CD8-positive, alpha-beta memory T cell (primary cell): ENCODE measurements around the gene PXK. TPM values are rescaled to one million over a fixed set of nuclear protein-coding genes. Genes with fewer than 3 reads are reported as not detected.
A peak's percentile ranks its signal among the peaks of the same experiment; 100 is the strongest.

ENCODE experiments used
- CTCF ChIA-PET: fragments of 350-600 bp; sonication (Branson Sonifier 250); formaldehyde crosslinking; loops from one replicate; lab custom pipeline; 2021; ENCODE audit warnings: antibody characterized with exemption; lab: Charles Lee
- POLR2A ChIA-PET: fragments of 350-600 bp; sonication (Branson Sonifier 250); formaldehyde crosslinking; loops from one replicate; lab custom pipeline; 2021; ENCODE audit warnings: antibody characterized with exemption; lab: Charles Lee
- DNase-seq, 5 donors: peaks; one replicate each; pipeline versions ENCODE4 v3.0.0 to v3.0.0-alpha.2; 2020 to 2022; ENCODE audit warnings: mixed read lengths in 1 of 5
- H3K27ac ChIP-seq: one replicate; pipeline ENCODE4 v1.7.0; 2013; ENCODE audit warnings: low read depth, mild to moderate bottlenecking, low read length, moderate library complexity
- H3K27me3 ChIP-seq: 2 replicates; pipeline ENCODE4 v1.7.0; 2013; ENCODE audit warnings: low read length, mild to moderate bottlenecking; ENCODE audit not compliant: insufficient read depth, poor library complexity, severe bottlenecking
- H3K36me3 ChIP-seq: 2 replicates; pipeline ENCODE4 v1.7.0; 2013; ENCODE audit warnings: mild to moderate bottlenecking, low read length, moderate library complexity; ENCODE audit not compliant: insufficient read depth
- H3K4me1 ChIP-seq: 2 replicates; pipeline ENCODE4 v1.7.0; 2013; ENCODE audit warnings: mild to moderate bottlenecking, low read length, moderate library complexity; ENCODE audit not compliant: insufficient read depth
- H3K4me3 ChIP-seq: 2 replicates; pipeline ENCODE4 v1.7.0; 2013; ENCODE audit warnings: mild to moderate bottlenecking, low read length
- H3K9me3 ChIP-seq: 2 replicates; pipeline ENCODE4 v1.7.0; 2013; ENCODE audit warnings: mild to moderate bottlenecking, low read length
- H3K27ac Mint-ChIP-seq, 8 donors: one replicate each; pipeline ENCODE4 v1.8.0; 2020 to 2021; ENCODE audit warnings: mixed read lengths in 8 of 8, mild to moderate bottlenecking in 6 of 8, inconsistent platforms in 3 of 8, moderate library complexity in 3 of 8
- H3K27me3 Mint-ChIP-seq, 2 donors: one replicate each; pipeline ENCODE4 v1.8.0; 2020 to 2021; ENCODE audit warnings: mixed read lengths in 2 of 2, mild to moderate bottlenecking in 1 of 2, moderate library complexity in 1 of 2
- H3K36me3 Mint-ChIP-seq, 3 donors: one replicate each; pipeline ENCODE4 v1.8.0; 2020 to 2021; ENCODE audit warnings: mixed read lengths in 3 of 3, inconsistent platforms in 1 of 3, mild to moderate bottlenecking in 1 of 3
- H3K4me1 Mint-ChIP-seq, 3 donors: one replicate each; pipeline ENCODE4 v1.8.0; 2020 to 2021; ENCODE audit warnings: mixed read lengths in 3 of 3, inconsistent platforms in 1 of 3, mild to moderate bottlenecking in 1 of 3
- H3K4me3 Mint-ChIP-seq, 7 donors: one replicate each; pipeline ENCODE4 v1.8.0; 2020 to 2021; ENCODE audit warnings: mixed read lengths in 7 of 7, mild to moderate bottlenecking in 6 of 7, moderate library complexity in 4 of 7, inconsistent platforms in 2 of 7
- H3K9me3 Mint-ChIP-seq, 5 donors: one replicate each; pipeline ENCODE4 v1.8.0; 2020 to 2022; ENCODE audit warnings: mixed read lengths in 5 of 5, mild to moderate bottlenecking in 3 of 5, moderate library complexity in 2 of 5, inconsistent platforms in 1 of 5
- polyA plus RNA-seq: library from polyadenylated mRNA; unstranded; fragments of 300-500 nt; fragmentation: Illumina TruSeq; gene quantifications from one replicate; pipeline ENCODE4 v1.2.3, GENCODE V29; 2021
- total RNA-seq, 2 experiments: library from RNA; stranded (reverse); gene quantifications; one replicate each; pipeline ENCODE4 v1.2.3, GENCODE V29; 2021

PXK gene
- total and polyA plus RNA-seq, 3 experiments from 2014 or later = 24.8 to 27.8 (median 27.2) TPM

DNA sequence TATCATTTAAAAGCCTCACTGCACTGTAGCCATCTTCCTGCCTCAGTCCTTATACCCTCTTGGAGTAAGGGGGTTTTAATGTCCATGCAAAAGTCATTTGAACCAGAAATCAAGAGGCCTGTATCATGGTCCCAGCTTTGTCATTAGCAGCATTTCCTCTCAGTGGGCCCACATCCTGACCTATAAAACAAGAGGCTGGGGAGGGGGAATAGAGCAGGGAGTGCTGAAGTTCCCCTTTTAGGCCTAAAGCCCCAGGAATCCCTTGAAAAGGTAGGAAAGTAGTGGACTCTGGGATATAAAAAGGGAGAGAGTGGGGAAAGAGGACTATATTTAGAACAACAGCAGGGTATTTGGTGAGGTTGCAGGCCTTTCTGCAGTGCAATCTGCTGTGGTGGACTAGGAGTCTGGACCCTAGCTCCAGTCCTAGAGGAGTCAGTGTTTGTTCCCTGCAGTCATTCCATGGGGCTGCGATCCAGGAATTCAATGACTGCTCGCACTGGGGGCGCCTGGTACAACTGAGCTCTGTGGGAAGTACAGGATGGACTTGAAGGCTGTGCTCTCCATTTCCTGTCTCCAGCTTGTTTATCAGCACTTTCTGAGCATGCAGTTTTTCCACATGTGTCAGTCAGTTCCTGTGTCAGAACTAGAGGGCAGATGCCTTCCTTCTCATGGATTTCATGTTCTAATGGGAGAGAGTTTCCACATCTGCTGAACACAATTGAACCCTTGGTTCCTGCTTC is 54.1 kb downstream of the PXK start:
- Mint-ChIP-seq H3K4me3 (no peak overlapping the region), H3K4me1 (peaks cover 0 to 9% (median 2%) of the 10 kb centered on the region in 3 donors), H3K27me3 (no peaks in the 10 kb centered on the region), H3K27ac (peak overlapping the region in 3 of 8 donors; percentile 9 to 40 (median 20)), H3K36me3 (peaks cover 0 to 55% (median 12%) of the 10 kb centered on the region in 3 donors), H3K9me3 (no peaks in the 10 kb centered on the region)
- POLR2A ChIA-PET = interaction anchor here (0.7 kb wide), 1 partner anchor 36 kb away, joined by 3 read pairs; no protein-coding TSS in a partner anchor
- Histone ChIP-seq H3K4me3 (no peak overlapping the region), H3K4me1 (no peaks in the 10 kb centered on the region), H3K36me3 (no peaks in the 10 kb centered on the region), H3K27me3 (no peaks in the 10 kb centered on the region), H3K27ac (no peak overlapping the region), H3K9me3 (no peaks in the 10 kb centered on the region)
- DNase-seq = no peak
- CTCF ChIA-PET = no interaction called here

DNA sequence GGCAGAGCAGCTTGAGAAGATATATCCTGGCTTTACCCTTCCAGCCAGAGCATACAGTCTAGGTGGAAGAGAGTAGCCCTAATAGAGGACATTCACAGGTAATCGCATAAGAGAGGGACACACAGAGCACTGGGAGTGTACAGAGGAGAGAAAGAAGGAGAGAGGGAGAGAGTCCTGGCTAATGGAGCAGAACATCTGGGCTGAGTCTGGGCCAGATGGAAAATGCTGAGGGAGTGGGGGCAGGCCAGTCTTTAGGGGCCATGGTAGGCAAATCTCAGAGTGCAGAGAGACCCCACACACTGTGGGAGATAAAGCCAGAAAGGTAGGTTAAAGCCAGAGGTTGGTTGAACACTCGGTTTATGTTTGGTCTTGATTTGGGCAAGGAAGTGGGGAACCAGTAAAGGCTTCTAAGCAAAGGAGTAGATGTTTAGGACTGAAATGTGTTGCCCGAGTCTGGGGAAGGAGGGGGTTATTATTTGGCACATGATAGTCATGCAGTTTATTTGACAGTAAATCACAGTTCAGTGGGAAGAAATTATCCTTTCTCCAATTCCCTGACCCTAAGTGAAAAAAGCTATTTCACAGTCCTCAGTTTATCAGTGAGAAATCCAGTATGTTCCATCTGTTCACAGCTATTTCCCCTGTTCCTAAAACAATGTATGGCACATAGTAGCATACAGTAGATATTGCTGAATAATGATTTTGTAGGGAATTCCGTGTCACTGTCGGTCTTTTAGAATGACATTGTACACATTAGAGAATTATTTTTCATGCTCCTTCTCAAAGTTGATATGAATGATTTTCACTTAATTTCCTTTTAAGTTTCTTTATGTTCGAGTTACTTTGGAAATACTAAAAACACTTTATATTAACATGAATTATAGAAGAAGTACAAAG is 55.2 kb downstream of the PXK start:
- no peaks in the 10 kb centered on the region for H3K36me3 ChIP-seq

DNA sequence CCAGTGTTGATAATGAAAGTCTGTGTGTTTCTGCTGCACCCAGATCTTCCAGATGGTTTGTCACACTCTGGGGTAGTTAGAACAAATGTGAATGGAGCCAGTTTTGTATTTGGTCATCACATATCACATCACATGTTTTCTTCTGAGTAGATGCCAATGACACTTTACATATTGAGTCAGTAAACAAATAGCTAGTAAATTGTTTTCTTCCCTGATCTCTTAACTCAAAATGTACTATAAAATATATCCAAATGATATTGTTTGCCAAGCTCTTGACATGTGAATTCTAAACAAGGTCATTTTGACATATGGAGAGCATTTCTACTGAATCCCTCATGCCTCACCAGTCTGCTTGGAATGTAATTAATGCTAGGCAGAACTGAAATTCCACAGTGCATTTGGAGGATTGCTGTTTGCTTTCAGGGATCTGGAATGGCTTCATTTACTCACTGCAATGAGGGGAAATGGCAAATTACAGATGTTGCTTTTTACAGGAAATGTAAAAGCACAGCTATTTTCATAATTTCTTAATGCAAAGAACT is 55.9 kb downstream of the PXK start:
- Mint-ChIP-seq H3K4me3 (no peak overlapping the region), H3K4me1 (peaks cover 0 to 9% (median 2%) of the 10 kb centered on the region in 3 donors), H3K36me3 (peaks cover 0 to 49% (median 7%) of the 10 kb centered on the region in 3 donors), H3K27me3 (no peaks in the 10 kb centered on the region), H3K27ac (peak overlapping the region in 1 of 8 donors; percentile 32), H3K9me3 (no peaks in the 10 kb centered on the region)
- no peak for DNase-seq
- Histone ChIP-seq H3K4me3 (no peak overlapping the region), H3K27me3 (no peaks in the 10 kb centered on the region), H3K9me3 (no peaks in the 10 kb centered on the region), H3K4me1 (no peaks in the 10 kb centered on the region), H3K27ac (no peak overlapping the region), H3K36me3 (no peaks in the 10 kb centered on the region)
- CTCF ChIA-PET = no interaction called here
- POLR2A ChIA-PET = no interaction called here

More for the DNA sequence above, 55.2 kb downstream of the PXK start:
- no peaks in the 10 kb centered on the region for H3K27me3 ChIP-seq
- Mint-ChIP-seq H3K36me3 (peaks cover 0 to 55% (median 10%) of the 10 kb centered on the region in 3 donors), H3K27me3 (no peaks in the 10 kb centered on the region), H3K9me3 (no peaks in the 10 kb centered on the region), H3K27ac (peak overlapping the region in 3 of 8 donors; percentile 14 to 40 (median 20)), H3K4me3 (no peak overlapping the region), H3K4me1 (peaks cover 0 to 9% (median 2%) of the 10 kb centered on the region in 3 donors)
- H3K27ac ChIP-seq = no peak overlapping the region
- no peaks in the 10 kb centered on the region for H3K4me1 ChIP-seq
- H3K4me3 ChIP-seq = no peak overlapping the region
- no peaks in the 10 kb centered on the region for H3K9me3 ChIP-seq
- no peak for DNase-seq
- POLR2A ChIA-PET = no interaction called here
- CTCF ChIA-PET = no interaction called here

DNA sequence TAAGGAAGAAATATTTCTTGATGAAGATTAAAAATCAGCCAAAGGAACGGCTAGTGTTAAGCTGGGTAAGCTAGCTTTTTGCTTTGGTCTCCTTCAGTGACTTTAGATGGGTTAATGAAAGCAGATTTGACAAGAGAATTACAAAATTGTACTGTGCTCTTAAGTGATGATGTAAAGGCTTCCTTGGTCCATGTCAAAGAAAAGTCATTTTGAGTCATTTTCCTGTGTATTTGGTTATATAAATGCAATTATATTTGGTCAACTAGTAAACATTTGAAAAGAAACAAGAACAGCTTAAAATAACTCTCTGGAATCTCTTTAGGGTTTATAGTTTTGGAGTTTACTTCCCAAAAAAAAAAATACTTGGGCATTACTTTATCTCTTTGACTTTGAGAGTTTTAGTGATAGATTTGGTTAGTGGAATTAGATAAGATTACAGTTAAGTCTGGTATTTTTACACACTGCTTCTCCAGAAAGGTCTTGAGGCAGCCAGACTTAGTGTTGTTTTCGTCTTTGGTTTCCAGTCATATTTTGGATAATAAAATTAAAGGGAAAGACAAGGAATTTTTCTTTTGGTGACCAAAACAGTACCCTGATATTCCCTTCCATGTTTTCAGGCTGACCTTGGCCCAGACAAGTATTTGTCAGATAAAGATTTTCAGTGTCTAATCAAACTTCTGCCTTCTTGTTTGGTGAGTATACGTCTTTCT is 58.6 kb downstream of the PXK start:
- POLR2A ChIA-PET = no interaction called here
- Histone ChIP-seq H3K4me3 (no peak overlapping the region), H3K27ac (no peak overlapping the region), H3K9me3 (no peaks in the 10 kb centered on the region), H3K4me1 (no peaks in the 10 kb centered on the region), H3K36me3 (peaks cover 6% of the 10 kb centered on the region), H3K27me3 (no peaks in the 10 kb centered on the region)
- H3K4me3 Mint-ChIP-seq = no peak overlapping the region
- DNase-seq = no peak
- CTCF ChIA-PET = interaction anchor here (1.7 kb wide), 1 partner anchor 24 kb away, joined by 5 read pairs; no protein-coding TSS in a partner anchor
- H3K27me3 Mint-ChIP-seq = no peaks in the 10 kb centered on the region
- peaks cover 0 to 54% (median 16%) of the 10 kb centered on the region in 3 donors for H3K36me3 Mint-ChIP-seq
- no peak overlapping the region for H3K27ac Mint-ChIP-seq
- H3K4me1 Mint-ChIP-seq = peaks cover 0 to 9% (median 2%) of the 10 kb centered on the region in 3 donors
- H3K9me3 Mint-ChIP-seq = no peaks in the 10 kb centered on the region

DNA sequence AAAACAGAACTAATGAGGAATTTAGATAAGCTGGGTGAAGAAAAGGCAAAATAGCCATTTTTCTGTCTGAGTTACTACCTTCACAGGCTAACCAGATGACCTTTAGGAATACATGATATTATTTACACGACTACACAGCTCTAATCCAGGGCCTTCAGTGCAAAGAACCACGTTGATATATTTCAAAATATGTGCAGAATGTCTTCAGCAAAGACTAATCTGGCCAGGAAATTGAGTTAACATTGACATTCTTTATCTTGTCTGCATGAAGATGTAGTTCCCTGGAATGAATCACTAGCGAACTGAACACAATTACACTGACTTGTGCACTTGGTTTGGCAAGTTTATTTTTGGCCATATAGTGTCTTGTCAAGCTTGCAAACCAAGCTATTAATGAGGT is 59.5 kb downstream of the PXK start:
- Mint-ChIP-seq H3K27ac (no peak overlapping the region), H3K9me3 (no peaks in the 10 kb centered on the region), H3K4me3 (no peak overlapping the region), H3K27me3 (no peaks in the 10 kb centered on the region), H3K4me1 (peaks cover 0 to 8% (median 2%) of the 10 kb centered on the region in 3 donors), H3K36me3 (peaks cover 3 to 58% (median 18%) of the 10 kb centered on the region in 3 donors)
- H3K27ac ChIP-seq = no peak overlapping the region
- H3K4me3 ChIP-seq = no peak overlapping the region
- ChIA-PET CTCF (interaction anchor here (0.9 to 1.7 kb wide), 2 partner anchors 11 to 23 kb away, joined by 3 to 5 read pairs; no protein-coding TSS in a partner anchor), POLR2A (no interaction called here)
- H3K36me3 ChIP-seq = peaks cover 14% of the 10 kb centered on the region
- no peaks in the 10 kb centered on the region for H3K27me3 ChIP-seq
- H3K4me1 ChIP-seq = no peaks in the 10 kb centered on the region
- no peaks in the 10 kb centered on the region for H3K9me3 ChIP-seq
- no peak for DNase-seq

DNA sequence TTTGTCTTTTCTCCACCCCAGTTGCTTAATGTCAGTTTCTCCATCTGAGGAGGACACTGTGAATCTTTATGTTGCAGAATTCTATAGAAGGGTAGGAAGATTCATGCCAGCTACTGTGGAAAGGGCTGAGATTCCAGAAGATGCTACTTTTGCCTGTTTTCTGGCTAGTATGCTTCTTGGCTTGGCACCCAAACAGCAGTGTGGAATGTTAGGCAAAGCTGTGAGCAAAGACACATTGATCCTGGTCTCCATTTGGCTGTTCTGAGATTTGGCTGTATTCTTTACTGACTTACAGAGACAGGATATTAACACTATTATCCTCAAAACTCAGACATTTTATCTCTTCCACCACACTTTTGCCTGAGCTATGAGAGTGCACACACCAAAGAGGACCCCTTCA is 61.6 kb downstream of the PXK start:
- CTCF ChIA-PET = interaction anchor here (1.4 kb wide), 1 partner anchor 87 kb away, joined by 3 read pairs; no protein-coding TSS in a partner anchor
- H3K4me3 ChIP-seq = no peak overlapping the region
- H3K27ac ChIP-seq = no peak overlapping the region
- H3K27me3 ChIP-seq = no peaks in the 10 kb centered on the region
- H3K4me1 Mint-ChIP-seq = no peaks in the 10 kb centered on the region
- H3K36me3 ChIP-seq = peaks cover 21% of the 10 kb centered on the region
- no peaks in the 10 kb centered on the region for H3K9me3 Mint-ChIP-seq
- POLR2A ChIA-PET = no interaction called here
- peaks cover 9 to 74% (median 23%) of the 10 kb centered on the region in 3 donors for H3K36me3 Mint-ChIP-seq
- no peaks in the 10 kb centered on the region for H3K4me1 ChIP-seq
- no peak overlapping the region for H3K4me3 Mint-ChIP-seq
- H3K27ac Mint-ChIP-seq = peak overlapping the region in 1 of 8 donors; percentile 43
- no peak for DNase-seq
- H3K27me3 Mint-ChIP-seq = no peaks in the 10 kb centered on the region
- no peaks in the 10 kb centered on the region for H3K9me3 ChIP-seq

DNA sequence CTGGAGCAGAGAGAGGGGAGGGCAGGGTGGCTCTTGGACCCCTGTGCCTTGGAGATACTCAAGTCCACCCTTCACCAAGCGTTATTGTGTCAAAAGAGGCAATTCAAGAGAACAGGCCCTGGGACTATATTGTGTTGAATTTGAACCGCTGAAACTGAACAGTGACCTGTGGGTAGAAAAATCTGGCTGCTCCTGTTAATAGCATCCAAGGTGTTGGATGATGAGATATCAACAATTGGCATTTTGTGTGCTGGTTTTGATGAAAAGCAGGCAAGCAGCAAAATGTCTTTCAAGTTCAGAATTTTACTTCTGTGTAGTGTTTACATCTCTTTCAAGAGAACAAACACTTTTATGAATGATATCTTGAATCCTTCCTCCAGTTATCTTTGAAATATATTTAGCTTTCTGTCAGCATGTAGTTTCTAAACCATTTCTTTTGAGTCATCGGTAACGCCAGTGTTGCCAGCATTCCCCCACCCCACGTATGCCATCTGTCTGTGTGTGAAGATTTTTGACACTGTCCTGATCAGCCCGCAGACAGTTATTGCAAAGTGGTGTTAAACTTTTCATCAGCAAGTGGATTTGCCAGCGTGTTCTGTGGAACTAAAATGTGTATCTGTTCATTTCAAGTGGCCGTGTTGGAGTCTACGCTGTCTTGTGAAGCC is 66.1 kb downstream of the PXK start:
- Histone ChIP-seq H3K9me3 (no peaks in the 10 kb centered on the region), H3K36me3 (peaks cover 21% of the 10 kb centered on the region), H3K27ac (no peak overlapping the region), H3K4me3 (no peak overlapping the region), H3K27me3 (no peaks in the 10 kb centered on the region), H3K4me1 (no peaks in the 10 kb centered on the region)
- Mint-ChIP-seq H3K27me3 (no peaks in the 10 kb centered on the region), H3K9me3 (no peaks in the 10 kb centered on the region), H3K4me1 (no peaks in the 10 kb centered on the region), H3K36me3 (peaks cover 10 to 77% (median 19%) of the 10 kb centered on the region in 3 donors), H3K4me3 (no peak overlapping the region), H3K27ac (peak overlapping the region in 1 of 8 donors; percentile 15)
- DNase-seq = no peak
- POLR2A ChIA-PET = no interaction called here
- CTCF ChIA-PET = interaction anchor here (1.0 kb wide), 1 partner anchor 10 kb away, joined by 3 read pairs; no protein-coding TSS in a partner anchor
